DND-41 (cell line): ENCODE data around the gene SIGLEC1.

ENCODE experiments used
- ATAC-seq: fragments of 200-7000 bp; cut with Tn5 transposase; 3 replicates; pipeline ENCODE4 v1.9.1; 2021; ENCODE audit warnings: low read depth; ENCODE audit not compliant: insufficient read depth
- DNase-seq: peaks from one replicate; pipeline ENCODE4 v3.0.0-alpha.2; 2020
- H2AFZ ChIP-seq: 2 replicates; pipeline ENCODE4 v1.6.0; 2012; ENCODE audit warnings: low read depth, low read length
- H3K27ac ChIP-seq: 2 replicates; pipeline ENCODE4 v1.5.1; 2012; ENCODE audit warnings: low read length, inconsistent platforms
- H3K27me3 ChIP-seq: fragments of 200-600 bp; sonication (generic); 2 replicates; pipeline ENCODE4 v1.6.0; 2012; ENCODE audit warnings: low read length, mild to moderate bottlenecking, inconsistent platforms; ENCODE audit not compliant: insufficient read depth, poor library complexity
- H3K36me3 ChIP-seq: 2 replicates; pipeline ENCODE4 v1.5.1; 2012; ENCODE audit warnings: low read length, inconsistent platforms; ENCODE audit not compliant: insufficient read depth
- H3K4me1 ChIP-seq: 2 replicates; pipeline ENCODE4 v1.5.1; 2012; ENCODE audit warnings: mild to moderate bottlenecking, low read length; ENCODE audit not compliant: insufficient read depth
- H3K4me2 ChIP-seq: 2 replicates; pipeline ENCODE4 v1.6.0; 2012; ENCODE audit warnings: mild to moderate bottlenecking, moderate library complexity, low read length, inconsistent platforms; ENCODE audit not compliant: insufficient read depth
- H3K4me3 ChIP-seq, 2 experiments: fragments of 200-600 bp in 1 of 2; shearing (Covaris generic) in 1 of 2; 2 replicates each; pipeline ENCODE4 v1.5.1; 2012 to 2016; ENCODE audit warnings: inconsistent platforms in 2 of 2, low read length in 2 of 2, mild to moderate bottlenecking in 2 of 2, low read depth in 1 of 2, moderate library complexity in 1 of 2
- H3K79me2 ChIP-seq: 2 replicates; pipeline ENCODE4 v1.6.0; 2012; ENCODE audit warnings: low read length, inconsistent platforms; ENCODE audit not compliant: insufficient read depth
- H3K9ac ChIP-seq: 2 replicates; pipeline ENCODE4 v1.6.0; 2012; ENCODE audit warnings: low read depth, mild to moderate bottlenecking, inconsistent platforms, low read length, moderate library complexity
- H3K9me3 ChIP-seq: 2 replicates; pipeline ENCODE4 v1.5.1; 2012; ENCODE audit warnings: low read length, moderate library complexity, mild to moderate bottlenecking, inconsistent platforms; ENCODE audit not compliant: insufficient read depth, severe bottlenecking
- H4K20me1 ChIP-seq: 2 replicates; pipeline ENCODE4 v1.6.0; 2012; ENCODE audit warnings: low read length; ENCODE audit not compliant: insufficient read depth
- EZH2 ChIP-seq: IDR thresholded peaks from 3 replicates; pipeline ENCODE4 v1.6.1; 2012; ENCODE audit warnings: borderline replicate concordance, low read depth, mild to moderate bottlenecking, moderate library complexity, low read length, inconsistent platforms; ENCODE audit not compliant: severe bottlenecking
- TF ChIP-seq, protein P1 (sequence below): IDR thresholded peaks from 2 replicates; pipeline ENCODE4 v1.5.1; 2012; ENCODE audit warnings: borderline replicate concordance, low read length, moderate library complexity, mild to moderate bottlenecking; ENCODE audit not compliant: poor library complexity, severe bottlenecking; ENCODE audit errors: extremely low read depth

Gene SIGLEC1

DNA sequence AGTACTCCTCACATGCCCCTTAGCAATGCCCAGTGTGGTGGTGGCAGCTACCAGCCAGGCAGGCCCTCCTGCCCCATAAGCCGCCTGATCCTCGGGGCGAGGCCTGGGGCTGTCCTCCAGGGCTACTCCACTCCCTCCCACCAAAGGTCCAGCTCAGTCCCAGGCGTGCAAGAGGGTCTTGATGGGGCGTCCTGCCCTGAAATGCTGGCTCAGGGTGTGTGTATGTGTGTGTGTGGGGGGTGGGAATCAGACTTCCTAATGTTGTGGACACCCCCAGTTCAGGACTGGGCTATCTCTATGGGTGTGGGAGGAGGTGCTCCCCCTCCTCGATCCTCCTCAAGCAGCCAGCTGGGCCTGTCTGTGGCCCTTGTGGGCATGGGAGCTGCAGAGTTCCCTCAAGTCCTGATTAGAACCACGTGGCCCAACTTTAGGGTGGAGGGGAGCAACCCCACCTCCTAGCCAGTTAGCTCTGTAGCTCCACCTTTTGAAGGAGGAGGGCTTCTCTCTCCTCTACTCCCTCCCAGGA, 27.6 kb upstream of the SIGLEC1 start:
- no peak overlapping the region for H3K27ac ChIP-seq
- H3K9ac ChIP-seq, result no peak overlapping the region
- H3K36me3 ChIP-seq, result no peaks in the 10 kb centered on the region

DNA sequence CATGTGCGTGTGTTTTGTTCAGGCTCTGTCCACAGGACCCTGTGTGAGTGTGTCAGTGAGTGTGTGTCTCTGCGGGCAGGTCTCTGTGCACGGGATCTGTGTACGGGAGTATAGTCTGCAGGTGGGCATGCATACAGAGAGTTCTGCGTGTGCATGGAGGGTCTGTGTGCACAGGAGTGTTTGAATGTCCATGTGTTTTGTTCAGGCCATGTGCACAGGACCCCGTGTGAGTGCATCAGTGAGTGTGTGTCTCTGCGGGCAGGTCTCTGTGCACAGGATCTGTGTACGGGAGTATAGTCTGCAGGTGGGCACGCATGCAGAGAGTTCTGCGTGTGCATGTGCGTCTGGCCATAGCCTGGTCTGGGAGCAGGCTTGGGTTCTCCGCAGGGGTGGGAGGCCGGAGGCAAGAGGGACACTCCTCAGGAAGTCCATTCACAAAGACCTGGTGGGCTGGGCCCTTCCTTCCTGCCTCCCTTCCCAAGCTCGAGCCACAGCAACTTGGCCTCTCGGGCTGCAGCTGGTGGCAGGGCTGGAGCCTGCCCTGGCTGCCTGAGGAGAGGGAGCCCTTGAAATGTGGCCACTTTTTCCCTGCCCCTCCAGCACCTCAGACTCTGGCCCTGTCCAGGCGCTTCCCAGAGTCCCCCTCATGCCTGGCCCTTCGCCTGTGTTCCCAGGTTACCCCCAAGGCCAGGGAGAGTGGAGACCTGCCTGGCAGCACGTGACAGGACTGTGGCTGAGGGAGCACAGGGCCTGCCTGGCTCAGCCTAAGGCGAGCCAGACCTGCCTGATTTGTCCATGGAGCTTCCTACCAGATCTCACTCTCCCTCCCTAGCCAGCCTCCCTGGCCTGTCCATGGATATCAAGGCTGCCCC, 26.9 kb upstream of the SIGLEC1 start:
- Histone ChIP-seq H3K79me2 (no peaks in the 10 kb centered on the region), H3K4me1 (no peaks in the 10 kb centered on the region), H3K27ac (no peak overlapping the region), H3K4me2 (no peak overlapping the region), H3K4me3 (no peak overlapping the region), H3K9me3 (no peaks in the 10 kb centered on the region), H2AFZ (no peak overlapping the region), H3K27me3 (no peaks in the 10 kb centered on the region), H3K36me3 (no peaks in the 10 kb centered on the region), H3K9ac (no peak overlapping the region), H4K20me1 (no peaks in the 10 kb centered on the region)
- TF ChIP-seq, protein P1, sequence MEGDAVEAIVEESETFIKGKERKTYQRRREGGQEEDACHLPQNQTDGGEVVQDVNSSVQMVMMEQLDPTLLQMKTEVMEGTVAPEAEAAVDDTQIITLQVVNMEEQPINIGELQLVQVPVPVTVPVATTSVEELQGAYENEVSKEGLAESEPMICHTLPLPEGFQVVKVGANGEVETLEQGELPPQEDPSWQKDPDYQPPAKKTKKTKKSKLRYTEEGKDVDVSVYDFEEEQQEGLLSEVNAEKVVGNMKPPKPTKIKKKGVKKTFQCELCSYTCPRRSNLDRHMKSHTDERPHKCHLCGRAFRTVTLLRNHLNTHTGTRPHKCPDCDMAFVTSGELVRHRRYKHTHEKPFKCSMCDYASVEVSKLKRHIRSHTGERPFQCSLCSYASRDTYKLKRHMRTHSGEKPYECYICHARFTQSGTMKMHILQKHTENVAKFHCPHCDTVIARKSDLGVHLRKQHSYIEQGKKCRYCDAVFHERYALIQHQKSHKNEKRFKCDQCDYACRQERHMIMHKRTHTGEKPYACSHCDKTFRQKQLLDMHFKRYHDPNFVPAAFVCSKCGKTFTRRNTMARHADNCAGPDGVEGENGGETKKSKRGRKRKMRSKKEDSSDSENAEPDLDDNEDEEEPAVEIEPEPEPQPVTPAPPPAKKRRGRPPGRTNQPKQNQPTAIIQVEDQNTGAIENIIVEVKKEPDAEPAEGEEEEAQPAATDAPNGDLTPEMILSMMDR, result no peak
- TF ChIP-seq EZH2, result no peak
- DNase-seq (no peak), ATAC-seq (no peak)

More for the DNA sequence above, 27.6 kb upstream of the SIGLEC1 start:
- H4K20me1 ChIP-seq, result no peaks in the 10 kb centered on the region
- H3K79me2 ChIP-seq, result no peaks in the 10 kb centered on the region
- TF ChIP-seq, protein P1, result no peak
- no peak for TF ChIP-seq EZH2
- ATAC-seq (0 out of 3 replicates have a peak, but pooled peaks have one; percentile 22), DNase-seq (no peak)
- no peak overlapping the region for H3K4me3 ChIP-seq
- H3K4me2 ChIP-seq, result no peak overlapping the region
- H3K4me1 ChIP-seq, result no peaks in the 10 kb centered on the region
- no peaks in the 10 kb centered on the region for H3K9me3 ChIP-seq
- no peaks in the 10 kb centered on the region for H3K27me3 ChIP-seq
- H2AFZ ChIP-seq, result no peak overlapping the region

DNA sequence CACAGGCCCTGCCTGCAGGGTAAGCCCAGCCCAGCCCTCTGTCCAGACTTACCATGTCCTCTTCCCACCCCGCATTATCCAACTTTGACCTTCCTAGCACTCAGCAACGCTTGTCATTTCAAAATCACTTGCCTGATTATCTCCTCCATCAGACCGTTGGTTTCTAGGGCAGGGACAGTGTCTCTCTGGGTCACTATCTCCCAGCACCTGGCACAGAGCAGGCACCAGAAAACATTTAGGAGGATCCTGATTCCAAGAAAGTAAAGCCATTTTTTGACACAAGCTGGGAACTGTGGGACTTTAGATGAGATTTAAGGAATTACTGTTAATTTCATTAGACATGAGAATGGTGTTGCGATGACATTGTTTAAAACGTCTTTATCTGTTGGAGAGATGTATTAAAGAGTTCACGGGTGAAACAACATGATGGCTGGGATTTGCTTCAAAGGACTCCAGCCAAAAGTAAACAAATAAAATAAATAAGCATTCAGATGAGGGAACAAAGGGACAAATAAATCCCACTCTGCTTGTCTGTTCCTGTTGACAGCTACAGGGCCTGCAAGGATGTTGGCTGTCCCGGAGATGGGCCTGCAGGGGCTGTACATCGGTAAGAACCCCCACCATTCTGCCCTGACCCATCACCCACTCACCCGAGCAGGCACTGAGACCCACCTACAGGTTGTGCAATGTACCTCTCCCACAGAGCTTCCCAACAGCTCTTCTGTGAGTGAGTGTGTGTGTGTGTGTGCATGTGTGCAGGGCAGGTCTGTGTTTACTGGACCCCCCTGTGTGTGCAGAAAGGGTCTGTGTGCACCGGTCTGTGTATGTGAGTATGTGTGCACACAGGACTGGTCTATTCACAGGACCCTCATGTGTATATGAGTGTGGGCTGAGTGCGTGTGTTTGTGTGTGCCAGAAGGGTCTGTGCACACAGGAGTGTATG, 26.0 kb upstream of the SIGLEC1 start:
- H3K4me1 ChIP-seq, result no peaks in the 10 kb centered on the region
- TF ChIP-seq EZH2, result no peak
- TF ChIP-seq, protein P1, result no peak
- H3K4me3 ChIP-seq, result no peak overlapping the region
- H3K27ac ChIP-seq, result no peak overlapping the region
- no peak overlapping the region for H2AFZ ChIP-seq
- H3K9ac ChIP-seq, result no peak overlapping the region
- no peaks in the 10 kb centered on the region for H3K79me2 ChIP-seq
- DNase-seq, result no peak
- no peaks in the 10 kb centered on the region for H3K9me3 ChIP-seq
- no peaks in the 10 kb centered on the region for H3K27me3 ChIP-seq
- ATAC-seq, result no peak
- no peak overlapping the region for H3K4me2 ChIP-seq
- H4K20me1 ChIP-seq, result no peaks in the 10 kb centered on the region
- H3K36me3 ChIP-seq, result no peaks in the 10 kb centered on the region
